Prostate gland (tissue), 2 donors: Measurements from ENCODE around the gene CSF2RB.

Experiments used
- POLR2A ChIP-seq: fragments of 450-650 bp; IDR thresholded peaks from one replicate; pipeline ENCODE4 v1.6.1; 2016; ENCODE audit warnings: antibody characterized with exemption, mild to moderate bottlenecking
- TF ChIP-seq, protein P1 (sequence below), 4 experiments: fragments of 200-600 bp in 2 of 4; fragments of 450-650 bp in 2 of 4; sonication (generic) in 2 of 4; IDR thresholded peaks; 1 replicate in 3 of 4; 2 replicates in 1 of 4; pipeline ENCODE4 v1.5.1; 2016 to 2019; ENCODE audit warnings: antibody characterized with exemption in 4 of 4, mild to moderate bottlenecking in 2 of 4, moderate library complexity in 2 of 4

- TF ChIP-seq, protein P1, sequence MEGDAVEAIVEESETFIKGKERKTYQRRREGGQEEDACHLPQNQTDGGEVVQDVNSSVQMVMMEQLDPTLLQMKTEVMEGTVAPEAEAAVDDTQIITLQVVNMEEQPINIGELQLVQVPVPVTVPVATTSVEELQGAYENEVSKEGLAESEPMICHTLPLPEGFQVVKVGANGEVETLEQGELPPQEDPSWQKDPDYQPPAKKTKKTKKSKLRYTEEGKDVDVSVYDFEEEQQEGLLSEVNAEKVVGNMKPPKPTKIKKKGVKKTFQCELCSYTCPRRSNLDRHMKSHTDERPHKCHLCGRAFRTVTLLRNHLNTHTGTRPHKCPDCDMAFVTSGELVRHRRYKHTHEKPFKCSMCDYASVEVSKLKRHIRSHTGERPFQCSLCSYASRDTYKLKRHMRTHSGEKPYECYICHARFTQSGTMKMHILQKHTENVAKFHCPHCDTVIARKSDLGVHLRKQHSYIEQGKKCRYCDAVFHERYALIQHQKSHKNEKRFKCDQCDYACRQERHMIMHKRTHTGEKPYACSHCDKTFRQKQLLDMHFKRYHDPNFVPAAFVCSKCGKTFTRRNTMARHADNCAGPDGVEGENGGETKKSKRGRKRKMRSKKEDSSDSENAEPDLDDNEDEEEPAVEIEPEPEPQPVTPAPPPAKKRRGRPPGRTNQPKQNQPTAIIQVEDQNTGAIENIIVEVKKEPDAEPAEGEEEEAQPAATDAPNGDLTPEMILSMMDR (IDR thresholded peaks at IDR 0.05), result no peak
- no peak for TF ChIP-seq POLR2A
These were observed 13.9 kb upstream of the CSF2RB start for GRCh38 chr22:36899498-36899897.
